Astrocyte of the cerebellum (primary cell): ENCODE results near the gene GRID2IP.
A peak's percentile ranks its signal among the peaks of the same experiment; 100 is the strongest.
"Not testable (repeated sequence)": the region's sequence is repeated elsewhere in the genome, so short reads cannot be mapped to it uniquely, and the experiment has no call there.

Experiments used
- DNase-seq: peaks from one replicate; pipeline ENCODE4 v3.0.0-alpha.2; 2011; ENCODE audit warnings: low read depth
- H3K4me3 ChIP-seq: 2 replicates; pipeline ENCODE4 v1.5.1; 2011; ENCODE audit warnings: mild to moderate bottlenecking, low read depth, low read length, moderate library complexity
- in situ Hi-C: cut with HindIII; loops from 2 replicates; pipeline ENCODE4 v1.10.0; 2017; ENCODE audit warnings: low sequenced_read_pairs
- TF ChIP-seq, protein P1 (sequence below): IDR thresholded peaks from 2 replicates; pipeline ENCODE4 v1.5.1; 2012; ENCODE audit warnings: low read length, low read depth, moderate library complexity, mild to moderate bottlenecking; ENCODE audit errors: missing control alignments

The GRID2IP gene

DNA sequence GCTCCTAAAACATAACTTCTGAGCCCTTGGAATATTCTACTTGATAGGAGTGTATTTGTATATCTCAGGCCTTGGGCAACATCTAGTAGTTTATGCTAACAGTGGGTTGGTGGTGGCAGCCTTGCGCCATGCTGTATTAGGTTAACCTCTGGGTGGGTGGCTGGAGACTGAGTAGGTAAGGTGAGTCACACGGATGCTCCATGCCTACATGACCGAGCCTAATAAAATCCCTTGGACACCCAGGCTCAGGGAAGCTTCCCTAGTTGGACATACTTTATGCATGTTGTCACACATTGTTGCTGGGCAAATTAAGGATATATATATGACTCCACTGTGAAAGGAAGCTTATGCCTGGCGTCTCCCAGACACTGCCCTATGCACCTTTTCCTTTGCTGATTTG lies 97.5 kb downstream of the GRID2IP start:
- DNase-seq = no peak
- in situ Hi-C loops = no loop called here
- H3K4me3 ChIP-seq = no peak overlapping the region
- TF ChIP-seq, protein P1, sequence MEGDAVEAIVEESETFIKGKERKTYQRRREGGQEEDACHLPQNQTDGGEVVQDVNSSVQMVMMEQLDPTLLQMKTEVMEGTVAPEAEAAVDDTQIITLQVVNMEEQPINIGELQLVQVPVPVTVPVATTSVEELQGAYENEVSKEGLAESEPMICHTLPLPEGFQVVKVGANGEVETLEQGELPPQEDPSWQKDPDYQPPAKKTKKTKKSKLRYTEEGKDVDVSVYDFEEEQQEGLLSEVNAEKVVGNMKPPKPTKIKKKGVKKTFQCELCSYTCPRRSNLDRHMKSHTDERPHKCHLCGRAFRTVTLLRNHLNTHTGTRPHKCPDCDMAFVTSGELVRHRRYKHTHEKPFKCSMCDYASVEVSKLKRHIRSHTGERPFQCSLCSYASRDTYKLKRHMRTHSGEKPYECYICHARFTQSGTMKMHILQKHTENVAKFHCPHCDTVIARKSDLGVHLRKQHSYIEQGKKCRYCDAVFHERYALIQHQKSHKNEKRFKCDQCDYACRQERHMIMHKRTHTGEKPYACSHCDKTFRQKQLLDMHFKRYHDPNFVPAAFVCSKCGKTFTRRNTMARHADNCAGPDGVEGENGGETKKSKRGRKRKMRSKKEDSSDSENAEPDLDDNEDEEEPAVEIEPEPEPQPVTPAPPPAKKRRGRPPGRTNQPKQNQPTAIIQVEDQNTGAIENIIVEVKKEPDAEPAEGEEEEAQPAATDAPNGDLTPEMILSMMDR = no peak

DNA sequence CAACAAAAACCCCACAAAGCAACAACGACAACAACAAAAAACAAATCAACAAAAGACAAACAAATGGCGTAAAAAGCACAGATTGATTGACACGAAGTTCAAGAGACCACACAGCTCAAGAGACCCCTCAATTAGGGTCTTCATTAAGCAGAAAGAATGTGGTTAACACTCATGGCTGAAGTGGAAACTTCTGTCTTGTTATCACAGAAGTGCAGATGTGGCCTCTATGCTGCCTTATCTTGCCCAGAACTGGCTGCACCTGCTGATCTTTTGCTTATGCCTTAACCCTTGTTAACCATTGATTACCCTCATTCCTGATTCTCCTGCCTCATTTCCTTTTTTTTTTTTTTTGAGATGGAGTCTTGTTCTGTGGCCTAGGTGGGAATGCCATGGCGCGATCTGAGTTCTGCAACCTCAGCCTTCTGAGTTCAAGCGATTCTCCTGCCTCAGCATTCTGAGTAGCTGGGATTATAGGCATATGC lies 100.0 kb downstream of the GRID2IP start:
- H3K4me3 ChIP-seq = no peak overlapping the region
- no peak for DNase-seq
- TF ChIP-seq, protein P1 = no peak
- in situ Hi-C loops = no loop called here

DNA sequence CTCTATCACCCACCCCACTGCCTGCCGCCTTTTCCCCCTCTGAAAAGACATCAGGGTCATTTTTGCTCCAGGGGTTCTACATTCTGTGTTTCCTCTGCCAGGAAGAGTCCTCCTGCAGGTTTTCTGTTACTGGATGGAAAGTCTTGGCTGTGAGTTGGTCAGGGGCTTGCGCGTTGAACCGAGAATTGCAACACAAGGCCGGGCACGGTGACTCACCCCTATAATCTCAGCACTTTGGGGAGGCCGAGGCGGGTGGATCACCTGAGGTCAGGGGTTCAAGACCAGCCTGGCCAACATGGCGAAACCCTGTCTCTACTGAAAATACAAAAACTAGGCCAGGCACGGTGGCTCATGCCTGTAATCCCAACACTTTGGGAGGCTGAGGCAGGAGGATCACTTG lies 100.7 kb downstream of the GRID2IP start:
- DNase-seq, H3K4me3 ChIP-seq, in situ Hi-C loops: not testable (repeated sequence)

DNA sequence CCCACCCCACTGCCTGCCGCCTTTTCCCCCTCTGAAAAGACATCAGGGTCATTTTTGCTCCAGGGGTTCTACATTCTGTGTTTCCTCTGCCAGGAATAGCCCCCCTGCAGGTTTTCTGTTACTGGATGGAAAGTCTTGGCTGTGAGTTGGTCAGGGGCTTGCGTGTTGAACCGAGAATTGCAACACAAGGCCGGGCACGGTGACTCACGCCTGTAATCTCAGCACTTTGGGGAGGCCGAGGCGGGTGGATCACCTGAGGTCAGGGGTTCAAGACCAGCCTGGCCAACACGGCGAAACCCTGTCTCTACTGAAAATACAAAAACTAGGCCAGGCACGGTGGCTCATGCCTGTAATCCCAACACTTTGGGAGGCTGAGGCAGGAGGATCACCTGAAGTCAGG lies 101.4 kb downstream of the GRID2IP start:
- in situ Hi-C loops, H3K4me3 ChIP-seq, DNase-seq: not testable (repeated sequence)

GRCh38 chr7:6448943-6449543 lies 102.2 kb downstream of the GRID2IP start:
- in situ Hi-C loops = no loop called here
- TF ChIP-seq, protein P1 = no peak
- no peak for DNase-seq
- H3K4me3 ChIP-seq = no peak overlapping the region

DNA sequence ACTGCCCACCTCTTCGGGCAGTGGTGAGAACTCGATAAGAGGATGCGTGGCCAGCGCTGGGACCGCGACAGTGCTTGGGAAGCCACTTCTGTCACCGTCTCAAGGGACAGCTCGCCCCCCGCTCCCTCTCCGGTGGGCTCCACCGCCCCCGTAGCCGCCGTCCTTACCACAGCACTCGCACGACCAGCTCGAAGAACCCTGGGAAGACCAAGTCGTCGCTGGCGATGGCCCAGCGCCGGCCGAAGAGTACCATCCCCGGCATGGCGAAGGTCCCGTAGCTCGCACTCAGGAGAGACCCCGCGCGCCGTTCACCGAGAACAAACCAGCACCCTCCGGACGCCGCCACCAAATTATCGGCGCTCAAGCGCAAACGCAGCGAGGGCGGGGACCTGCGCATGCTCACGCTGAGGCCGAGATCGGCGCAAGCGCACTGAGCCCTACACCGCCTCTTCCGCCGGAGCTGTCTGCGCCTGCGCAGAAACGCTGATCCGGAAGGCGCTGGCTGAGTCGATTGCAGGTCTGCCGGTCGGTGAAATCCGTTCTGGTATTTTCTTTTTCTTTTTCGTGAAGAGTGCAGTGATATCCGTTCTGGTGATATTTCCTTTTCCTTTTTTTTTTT lies 103.6 kb downstream of the GRID2IP start, which contains the start of gene DAGLB:
TSS of gene DAGLB (minus strand) at position 374 of the 619 bp plus-strand sequence. CDS start at position 262, 112 bp downstream.
- peak; percentile 77 for DNase-seq
- TF ChIP-seq, protein P1 = no peak
- in situ Hi-C loops = no loop called here
- H3K4me3 ChIP-seq = peak within 1 kb of the TSS; percentile 85
